Right lobe of liver (tissue), 6 donors: ENCODE measurements around the gene PRKN. TPM values are rescaled to one million over a fixed set of nuclear protein-coding genes. Genes with fewer than 3 reads are reported as not detected.
A peak's percentile ranks its signal among the peaks of the same experiment; 100 is the strongest.

ENCODE experiments used
- ATAC-seq, 4 donors: fragments of 200-7000 bp; cut with Tn5 transposase; one replicate each; pipeline ENCODE4 v1.9.1; 2020; ENCODE audit warnings: mild to moderate bottlenecking in 4 of 4, moderate library complexity in 4 of 4
- DNase-seq, 3 donors: peaks; one replicate each; pipeline ENCODE4 v3.0.0-alpha.2; 2020
- H3K27ac ChIP-seq, 3 donors: fragments of 200-600 bp; one replicate each; pipeline ENCODE4 v1.8.0; 2022
- H3K27me3 ChIP-seq, 2 donors: fragments of 200-600 bp; one replicate each; pipeline ENCODE4 v1.8.0; 2022
- H3K36me3 ChIP-seq, 4 donors: fragments of 200-600 bp; sonication (generic) in 1 of 4; one replicate each; pipeline versions ENCODE4 v1.5.1 to v1.8.0; 2017 to 2022; ENCODE audit warnings: control low read depth in 1 of 4
- H3K4me1 ChIP-seq, 4 donors: fragments of 200-600 bp; sonication (generic) in 1 of 4; one replicate each; pipeline versions ENCODE4 v1.5.1 to v1.8.0; 2017 to 2022; ENCODE audit warnings: control low read depth in 1 of 4
- H3K4me3 ChIP-seq, 3 donors: fragments of 200-600 bp; one replicate each; pipeline ENCODE4 v1.8.0; 2022
- H3K9me3 ChIP-seq, 4 donors: fragments of 200-600 bp; sonication (generic) in 1 of 4; one replicate each; pipeline versions ENCODE4 v1.5.1 to v1.8.0; 2017 to 2022; ENCODE audit warnings: control low read depth in 1 of 4
- POLR2A ChIP-seq: fragments of 450-650 bp; IDR thresholded peaks from one replicate; pipeline ENCODE4 v1.6.1; 2017; ENCODE audit warnings: antibody characterized with exemption, mild to moderate bottlenecking
- WGBS: methylation state at CpG from one replicate; pipeline ENCODE4 v1.1.6; 2018; ENCODE audit warnings: low coverage, low lambda C conversion rate; ENCODE audit not compliant: insufficient coverage; ENCODE audit errors: missing lambda C conversion rate; 5-methylcytosine and 5-hydroxymethylcytosine counted together
- intact Hi-C, 2 donors: fragments of 100-400 bp; cut with DNase I; formaldehyde crosslinking; loops; one replicate each; pipeline versions ENCODE4 v1.11.2 to v1.14.1; 2022
- total RNA-seq, 6 experiments: library from RNA; depleted of rRNA in 2 of 6; stranded (reverse); fragments of >200 nt in 2 of 6; fragmentation: NEBNext Ultra II Directional in 3 of 6; extraction: Animal tissue kit (Norgen Biotek cat#: 25700) in 3 of 6; gene quantifications; one replicate each; pipeline versions ENCODE4 v1.1.0 to v1.2.4, GENCODE V29; 2016 to 2023
- TF ChIP-seq, protein P1 (sequence below), 4 donors: fragments of 200-600 bp in 3 of 4; fragments of 450-650 bp in 1 of 4; IDR thresholded peaks; one replicate each; pipeline versions ENCODE4 v1.5.1 to v1.8.0; 2016 to 2022; ENCODE audit warnings: antibody characterized with exemption in 4 of 4, mild to moderate bottlenecking in 2 of 4
- donor health status: DM: no; HTN: yes; CAD: no.
- donor health status: DM: no; HTN: no; CAD: no.
- donor health status: DM: no; HTN: no; CAD: no.
- donor health status: DM: no; HTN: yes; CAD: no.
- donor health status: DM: no; HTN: yes; CAD: no.

Gene PRKN
- total RNA-seq, 6 experiments from 2014 or later, result 1.1 to 3.7 (median 2.2) TPM

DNA sequence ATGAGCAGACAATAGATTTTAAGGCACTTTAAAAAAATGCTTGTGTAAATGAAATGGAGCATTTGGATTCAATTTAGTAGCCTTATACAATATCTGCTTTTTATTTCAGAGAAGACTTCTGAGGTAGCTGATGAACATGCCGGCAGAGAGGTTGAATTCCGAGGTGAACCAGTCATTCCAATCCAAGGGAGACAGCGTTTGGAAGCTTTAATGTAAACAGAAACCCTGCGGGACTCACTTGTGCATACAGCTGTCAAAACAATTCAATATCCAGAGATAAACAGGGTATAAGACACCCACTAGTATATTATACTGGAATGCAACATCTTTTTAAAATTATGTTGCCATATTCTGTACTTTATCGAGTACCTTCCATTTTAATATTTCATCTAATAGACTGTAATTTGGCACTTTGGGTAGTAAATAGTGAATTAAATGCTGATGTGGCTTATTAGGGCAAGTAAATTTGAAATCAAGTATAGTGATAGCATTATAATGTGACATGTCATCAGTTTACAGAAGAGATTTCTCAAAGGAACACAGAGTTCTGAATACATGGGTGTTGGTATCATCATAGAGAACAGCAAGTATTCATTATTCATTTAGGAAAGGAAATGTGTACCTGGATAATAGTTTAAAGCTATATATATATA is 347.7 kb downstream of the PRKN start:
- DNase-seq (no peak), ATAC-seq (no peak)
- H3K27ac ChIP-seq, result no peak overlapping the region
- H3K27me3 ChIP-seq, result no peaks in the 10 kb centered on the region
- TF ChIP-seq POLR2A, result no peak
- TF ChIP-seq, protein P1, sequence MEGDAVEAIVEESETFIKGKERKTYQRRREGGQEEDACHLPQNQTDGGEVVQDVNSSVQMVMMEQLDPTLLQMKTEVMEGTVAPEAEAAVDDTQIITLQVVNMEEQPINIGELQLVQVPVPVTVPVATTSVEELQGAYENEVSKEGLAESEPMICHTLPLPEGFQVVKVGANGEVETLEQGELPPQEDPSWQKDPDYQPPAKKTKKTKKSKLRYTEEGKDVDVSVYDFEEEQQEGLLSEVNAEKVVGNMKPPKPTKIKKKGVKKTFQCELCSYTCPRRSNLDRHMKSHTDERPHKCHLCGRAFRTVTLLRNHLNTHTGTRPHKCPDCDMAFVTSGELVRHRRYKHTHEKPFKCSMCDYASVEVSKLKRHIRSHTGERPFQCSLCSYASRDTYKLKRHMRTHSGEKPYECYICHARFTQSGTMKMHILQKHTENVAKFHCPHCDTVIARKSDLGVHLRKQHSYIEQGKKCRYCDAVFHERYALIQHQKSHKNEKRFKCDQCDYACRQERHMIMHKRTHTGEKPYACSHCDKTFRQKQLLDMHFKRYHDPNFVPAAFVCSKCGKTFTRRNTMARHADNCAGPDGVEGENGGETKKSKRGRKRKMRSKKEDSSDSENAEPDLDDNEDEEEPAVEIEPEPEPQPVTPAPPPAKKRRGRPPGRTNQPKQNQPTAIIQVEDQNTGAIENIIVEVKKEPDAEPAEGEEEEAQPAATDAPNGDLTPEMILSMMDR (IDR thresholded peaks at IDR 0.05), result no peak
- intact Hi-C loops, result no loop called here
- no peak overlapping the region for H3K4me3 ChIP-seq
- no peaks in the 10 kb centered on the region for H3K9me3 ChIP-seq
- WGBS, result 67% methylated on average over 5 of the region's 5 CpGs
- H3K36me3 ChIP-seq, result no peaks in the 10 kb centered on the region
- H3K4me1 ChIP-seq, result peaks cover 0 to 10% (median 0%) of the 10 kb centered on the region in 4 donors

DNA sequence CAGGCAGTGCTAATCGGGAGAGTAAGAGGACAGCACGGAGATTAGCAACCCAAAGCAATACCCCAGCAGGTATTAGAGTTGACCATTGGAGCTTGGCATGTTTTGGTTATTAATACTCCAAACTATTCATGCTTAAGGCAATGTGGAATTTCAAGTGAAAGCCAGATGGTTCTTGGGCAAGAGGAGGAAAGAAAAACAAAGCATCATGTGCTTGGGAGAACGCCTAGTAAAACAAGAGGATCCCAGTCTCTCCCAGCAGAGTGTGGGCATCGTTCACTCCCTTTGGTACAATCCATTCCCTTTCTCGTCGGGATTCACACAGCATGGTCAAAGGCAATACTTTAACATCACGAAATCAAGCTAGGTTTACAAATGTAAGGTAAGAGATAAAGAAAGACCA is 349.8 kb downstream of the PRKN start:
- DNase-seq (peak in 1 of 3 donors; percentile 49), ATAC-seq (peak; percentile 39 to 76 (median 74))
- TF ChIP-seq, protein P1 (IDR thresholded peaks at IDR 0.05), result no peak
- TF ChIP-seq POLR2A, result no peak
- no peak overlapping the region for H3K4me3 ChIP-seq
- H3K27me3 ChIP-seq, result no peaks in the 10 kb centered on the region
- H3K27ac ChIP-seq, result peak overlapping the region in 1 of 3 donors; percentile 32
- H3K4me1 ChIP-seq, result peaks cover 0 to 18% (median 2%) of the 10 kb centered on the region in 4 donors
- intact Hi-C loops, result no loop called here
- 59% methylated on average over 7 of the region's 7 CpGs for WGBS
- H3K9me3 ChIP-seq, result no peaks in the 10 kb centered on the region
- H3K36me3 ChIP-seq, result no peaks in the 10 kb centered on the region

DNA sequence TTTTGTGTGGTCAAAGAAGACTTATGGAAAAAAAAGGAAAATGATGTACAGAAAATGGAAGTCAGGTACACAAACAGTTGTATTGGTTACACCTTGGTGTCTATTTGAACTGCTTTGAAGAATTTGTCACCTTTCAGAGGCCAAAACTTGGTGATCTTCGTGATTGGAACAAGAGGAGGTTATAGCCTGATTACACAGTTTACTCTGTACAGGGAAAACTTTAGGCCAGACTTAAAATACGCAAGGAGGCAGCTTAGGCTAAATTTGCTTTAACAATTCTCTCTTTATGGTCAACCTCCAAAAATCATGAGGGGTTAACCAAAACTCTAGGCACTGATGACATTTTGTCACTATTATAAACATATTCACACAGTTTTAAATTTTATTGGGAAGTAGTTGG is 353.7 kb downstream of the PRKN start:
- no peak for TF ChIP-seq POLR2A
- TF ChIP-seq, protein P1 (IDR thresholded peaks at IDR 0.05), result peak in 1 of 4 donors; percentile 13
- Histone ChIP-seq H3K4me3 (no peak overlapping the region), H3K36me3 (no peaks in the 10 kb centered on the region), H3K27ac (peak overlapping the region in 2 of 3 donors; percentile 33 to 61), H3K9me3 (no peaks in the 10 kb centered on the region), H3K27me3 (no peaks in the 10 kb centered on the region), H3K4me1 (peaks cover 0 to 28% (median 4%) of the 10 kb centered on the region in 4 donors)
- 15% methylated on average over 2 of the region's 2 CpGs for WGBS
- DNase-seq (no peak), ATAC-seq (peak; percentile 37 to 62 (median 46))
- intact Hi-C loops, result no loop called here

DNA sequence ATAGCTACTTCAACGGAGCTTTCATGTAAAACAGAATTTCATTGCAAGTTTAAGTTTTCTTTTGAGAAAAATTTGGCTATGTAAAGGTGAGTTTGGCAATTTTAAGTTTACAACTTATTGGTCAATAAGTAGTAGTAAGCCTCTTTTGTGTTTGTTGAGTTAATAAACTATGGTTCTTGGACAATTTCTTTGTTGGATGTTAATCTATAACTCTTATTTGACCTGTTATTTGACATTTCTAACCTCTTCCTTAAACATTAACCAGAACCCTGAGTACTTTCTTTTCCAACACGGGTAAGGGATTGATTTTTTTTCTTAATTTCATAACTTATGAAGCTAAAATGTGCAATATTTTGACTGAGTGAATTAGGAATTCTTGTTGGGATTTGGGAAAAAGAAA is 354.4 kb downstream of the PRKN start:
- 11% methylated on average over 2 of the region's 2 CpGs for WGBS
- H3K27me3 ChIP-seq, result no peaks in the 10 kb centered on the region
- no peak for TF ChIP-seq POLR2A
- TF ChIP-seq, protein P1 (IDR thresholded peaks at IDR 0.05), result no peak
- DNase-seq (no peak), ATAC-seq (peak; percentile 63 to 91 (median 77))
- intact Hi-C loops, result no loop called here
- H3K9me3 ChIP-seq, result no peaks in the 10 kb centered on the region
- H3K27ac ChIP-seq, result peak overlapping the region in 2 of 3 donors; percentile 33 to 61
- H3K4me3 ChIP-seq, result peak overlapping the region in 1 of 3 donors; percentile 6
- H3K4me1 ChIP-seq, result peaks cover 0 to 28% (median 4%) of the 10 kb centered on the region in 4 donors
- no peaks in the 10 kb centered on the region for H3K36me3 ChIP-seq
